Measurements from ENCODE around the gene TRAPPC5.

GRCh38 chr19:7722231-7722651 lies 41.6 kb downstream of the TRAPPC5 start:
- TF ChIP-seq POLR2AphosphoS5 (IDR thresholded peaks at IDR 0.05; ENCODE audit: low read depth, low read length) (no peak), POLR2A (IDR thresholded peaks at IDR 0.05; ENCODE audit: low read depth, low read length) (no peak), TAF1 (IDR thresholded peaks at IDR 0.05; ENCODE audit: low read depth, low read length) (no peak)

Measured in GM12891 (cell line).